Measurements from ENCODE around the gene MAN1A2.

DNA sequence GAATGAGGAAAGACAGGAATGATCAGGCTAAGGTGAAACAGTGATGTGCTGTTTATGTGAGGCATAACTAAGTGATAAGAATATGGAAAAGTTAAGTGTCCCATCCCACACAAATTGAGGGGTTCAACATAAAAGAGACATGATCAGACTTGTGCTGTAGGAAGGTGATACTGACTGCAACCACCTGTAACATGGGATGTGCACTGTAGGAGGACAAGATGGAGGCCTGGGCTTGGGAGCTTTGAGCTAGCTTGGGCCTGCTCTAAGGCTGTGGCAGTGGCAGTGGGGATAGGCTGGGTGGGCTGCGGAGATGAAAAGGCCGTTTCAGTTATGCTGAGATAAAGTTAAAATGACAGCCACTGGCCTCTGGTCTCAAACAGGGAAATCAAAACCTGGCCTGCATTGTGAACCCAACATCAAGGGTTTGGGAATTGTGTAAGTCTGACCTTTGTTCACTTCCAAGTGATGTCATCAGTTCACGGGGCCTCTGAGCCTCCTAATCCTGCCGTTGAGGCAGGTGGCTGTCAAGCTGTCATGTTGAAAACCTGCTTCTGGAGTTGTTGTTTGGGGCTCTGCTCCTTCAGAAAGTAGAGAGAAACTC, 177.4 kb downstream of the MAN1A2 start:
- no peak for TF ChIP-seq NR2C1 (IDR thresholded peaks at IDR 0.05)
- TF ChIP-seq NR2C1 (tag; IDR thresholded peaks at IDR 0.05) = peak; percentile 36; the same call in 1 of the 2 replicates
- TF ChIP-seq, protein P1, sequence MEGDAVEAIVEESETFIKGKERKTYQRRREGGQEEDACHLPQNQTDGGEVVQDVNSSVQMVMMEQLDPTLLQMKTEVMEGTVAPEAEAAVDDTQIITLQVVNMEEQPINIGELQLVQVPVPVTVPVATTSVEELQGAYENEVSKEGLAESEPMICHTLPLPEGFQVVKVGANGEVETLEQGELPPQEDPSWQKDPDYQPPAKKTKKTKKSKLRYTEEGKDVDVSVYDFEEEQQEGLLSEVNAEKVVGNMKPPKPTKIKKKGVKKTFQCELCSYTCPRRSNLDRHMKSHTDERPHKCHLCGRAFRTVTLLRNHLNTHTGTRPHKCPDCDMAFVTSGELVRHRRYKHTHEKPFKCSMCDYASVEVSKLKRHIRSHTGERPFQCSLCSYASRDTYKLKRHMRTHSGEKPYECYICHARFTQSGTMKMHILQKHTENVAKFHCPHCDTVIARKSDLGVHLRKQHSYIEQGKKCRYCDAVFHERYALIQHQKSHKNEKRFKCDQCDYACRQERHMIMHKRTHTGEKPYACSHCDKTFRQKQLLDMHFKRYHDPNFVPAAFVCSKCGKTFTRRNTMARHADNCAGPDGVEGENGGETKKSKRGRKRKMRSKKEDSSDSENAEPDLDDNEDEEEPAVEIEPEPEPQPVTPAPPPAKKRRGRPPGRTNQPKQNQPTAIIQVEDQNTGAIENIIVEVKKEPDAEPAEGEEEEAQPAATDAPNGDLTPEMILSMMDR (IDR thresholded peaks at IDR 0.05 in 2 of 3, conservative IDR thresholded peaks at IDR 0.05 in 1 of 3; ENCODE audit: insufficient read depth in 2 of 3, low read depth in 1 of 3, low read length in 3 of 3) = no peak
- TF ChIP-seq TAF1 (IDR thresholded peaks at IDR 0.05; ENCODE audit: control insufficient read depth, extremely low read depth, insufficient read depth, low read length, severe bottlenecking) = no peak
- no peak for TF ChIP-seq SAFB2 (IDR thresholded peaks at IDR 0.05; ENCODE audit: borderline replicate concordance, low read depth, low read length, severe bottlenecking)

Measured in K562 (cell line).